GM19025 (cell line): ENCODE results near the gene SDK2.

Experiments
- ATAC-seq: cut with Tn5 transposase; IDR thresholded peaks from one replicate; pipeline ENCODE4 v1.9.1; 2021; ENCODE audit warnings: mild to moderate bottlenecking, low read depth, moderate library complexity; ENCODE audit not compliant: unreplicated experiment

Gene SDK2

DNA sequence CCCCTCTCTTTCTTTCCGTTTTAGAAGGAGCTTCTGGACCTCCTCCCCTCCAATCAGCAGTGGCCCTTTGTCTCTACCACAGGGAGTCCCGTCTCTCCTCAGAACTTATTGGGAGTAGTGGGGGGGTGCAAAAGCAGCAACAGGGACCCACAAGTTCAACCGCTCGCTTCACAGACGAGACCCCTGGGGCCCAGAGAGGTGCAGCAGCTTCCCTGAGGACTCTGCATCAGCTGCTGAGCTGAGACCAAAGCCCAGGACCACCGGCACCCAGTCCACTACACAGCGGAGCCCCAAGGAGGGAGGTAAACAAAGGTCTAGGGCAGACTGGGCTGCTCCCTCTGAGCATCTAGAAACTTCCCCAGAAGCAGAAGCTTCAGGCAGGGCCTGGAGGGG, 123.9 kb downstream of the SDK2 start:
- no peak for ATAC-seq

DNA sequence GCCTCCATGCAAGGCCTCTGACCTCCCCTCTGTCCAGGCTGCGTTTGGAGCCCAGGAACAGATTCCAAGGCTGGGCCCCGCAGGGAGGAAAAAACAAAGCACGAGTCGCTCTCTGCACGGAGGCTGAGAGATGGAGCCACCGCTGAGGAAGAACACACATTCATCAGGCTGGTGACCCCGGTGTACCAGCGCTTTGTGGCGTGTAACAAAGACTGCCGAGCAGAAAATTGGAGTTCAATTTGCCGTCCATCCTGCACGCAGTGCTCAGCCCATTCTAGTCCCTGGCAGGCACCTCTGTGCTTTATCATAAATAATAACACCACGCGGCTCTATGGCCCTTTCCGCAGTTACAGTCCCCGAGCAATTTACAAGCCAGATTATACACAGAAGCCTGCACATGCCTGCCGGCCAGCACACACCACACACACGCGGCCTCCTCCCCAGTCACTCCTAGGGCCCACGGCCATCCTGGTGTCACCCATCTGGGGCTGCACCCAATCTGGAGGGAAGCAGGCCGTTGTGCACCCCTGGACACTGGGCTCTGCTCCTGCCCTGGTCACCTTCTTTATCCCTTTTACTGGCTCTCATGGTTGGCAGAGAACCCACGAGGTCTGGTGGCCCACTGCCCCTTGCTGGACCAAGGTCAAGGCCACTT, 124.4 kb downstream of the SDK2 start:
- ATAC-seq = no peak

DNA sequence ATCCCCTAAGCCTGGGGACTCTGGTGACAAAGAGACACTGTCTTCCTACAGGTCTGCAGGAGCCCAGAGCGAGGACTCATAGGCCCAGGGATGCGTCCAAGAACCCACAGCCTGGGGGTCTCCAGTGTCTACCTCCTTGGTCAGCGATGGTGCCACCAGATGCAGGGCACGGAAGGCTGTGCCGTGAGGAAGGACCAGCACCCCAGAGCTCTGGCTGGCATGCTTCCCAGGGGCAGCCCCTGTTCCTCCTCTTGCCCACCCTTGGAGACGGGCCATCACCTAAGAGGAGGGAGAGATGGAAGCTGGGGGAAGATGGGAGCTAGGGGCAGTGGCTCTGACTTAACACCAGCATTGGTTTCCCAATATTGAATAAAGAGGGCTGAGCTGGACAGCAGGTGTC, 125.2 kb downstream of the SDK2 start:
- no peak for ATAC-seq

DNA sequence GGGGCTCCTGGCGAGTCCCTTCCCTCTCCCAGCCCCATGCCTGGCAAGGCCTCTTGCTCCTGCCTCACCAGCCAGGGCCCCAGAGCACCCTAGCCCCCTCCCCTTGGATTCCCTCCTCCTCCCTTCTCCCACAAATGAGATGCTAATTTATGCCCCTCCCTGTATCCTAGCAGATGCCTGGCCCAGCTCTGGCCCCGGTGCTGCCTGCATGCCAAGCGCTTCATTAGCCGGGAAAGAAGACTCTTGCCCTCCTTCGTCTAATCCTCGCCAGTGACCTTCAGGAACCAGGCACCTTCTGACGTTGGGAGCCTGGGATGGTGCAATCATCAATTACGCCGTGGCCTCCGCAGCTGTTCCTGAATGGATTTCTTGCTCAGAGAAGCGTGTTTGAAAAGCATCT, 127.8 kb downstream of the SDK2 start:
- ATAC-seq = no peak

DNA sequence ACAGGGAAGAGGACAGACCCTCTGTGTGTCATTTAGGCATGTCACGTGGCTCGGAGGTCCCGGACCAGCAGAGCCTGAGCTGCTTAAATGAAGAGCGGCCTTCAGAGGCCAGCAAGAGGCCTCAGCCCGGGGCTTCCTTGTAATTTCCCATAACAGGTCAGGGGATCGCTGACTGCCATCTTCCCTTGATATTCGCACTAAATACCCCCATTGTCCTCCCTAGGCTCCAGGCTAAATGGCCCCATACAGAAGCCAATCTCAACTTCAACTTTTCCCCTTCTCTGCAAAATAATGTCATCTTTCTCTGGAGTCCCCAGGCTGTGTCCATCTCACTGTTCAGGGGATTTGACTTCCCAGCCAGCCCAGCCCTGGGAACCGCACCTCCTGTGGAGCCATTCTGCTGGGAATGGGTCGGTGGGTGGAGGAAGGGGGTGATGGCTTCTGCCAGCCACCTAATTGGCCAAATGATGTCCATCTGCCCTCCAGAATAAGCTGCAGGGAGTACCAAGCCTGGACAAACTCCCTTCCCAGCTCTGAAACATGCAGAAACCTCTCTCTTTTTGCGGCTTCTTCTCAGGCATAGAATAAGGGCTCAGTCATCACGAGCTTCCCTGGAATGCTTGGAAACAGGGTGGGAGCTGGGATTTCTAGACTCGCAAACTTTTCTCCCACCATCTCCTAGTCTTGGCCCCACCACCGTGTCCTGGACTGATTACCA, 129.9 kb downstream of the SDK2 start:
- no peak for ATAC-seq

DNA sequence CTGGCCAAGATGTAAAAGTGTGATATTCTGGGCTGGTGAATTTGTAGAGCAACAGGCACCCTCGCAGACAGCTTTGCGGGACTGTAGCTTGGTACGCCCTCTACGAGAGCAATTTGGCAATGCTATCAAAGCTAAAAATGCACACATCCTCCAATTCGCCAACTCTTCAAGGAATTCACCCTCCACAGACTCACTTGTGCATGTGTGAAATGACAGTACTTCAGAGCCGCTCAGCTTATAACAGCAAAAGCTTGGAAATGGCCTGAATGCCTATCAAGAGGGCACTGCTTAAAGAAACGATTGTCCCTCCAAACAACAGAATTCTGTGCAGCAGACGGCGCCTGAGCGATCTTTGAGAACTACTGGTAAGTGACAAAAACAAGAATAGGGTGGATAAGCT, 130.8 kb downstream of the SDK2 start:
- no peak for ATAC-seq

DNA sequence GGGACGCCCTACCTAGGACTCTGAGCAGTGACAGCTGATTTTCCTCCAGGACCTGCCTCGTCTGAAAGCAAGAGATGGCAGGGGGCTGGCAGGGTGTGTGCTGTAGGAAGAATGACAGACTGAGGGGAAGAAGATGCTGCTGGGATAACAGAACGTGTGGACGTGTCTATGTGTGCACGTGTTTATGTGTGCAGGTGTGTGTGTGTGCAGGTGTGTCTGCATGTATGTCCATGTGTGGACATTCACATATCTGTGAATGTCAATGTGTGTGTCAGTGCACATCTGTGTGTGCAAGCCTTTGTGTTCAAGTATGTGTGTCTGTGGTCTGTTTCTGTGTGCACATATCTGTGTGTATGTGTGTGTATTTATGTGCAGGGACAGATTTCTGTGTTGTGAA, 132.5 kb downstream of the SDK2 start:
- no peak for ATAC-seq

DNA sequence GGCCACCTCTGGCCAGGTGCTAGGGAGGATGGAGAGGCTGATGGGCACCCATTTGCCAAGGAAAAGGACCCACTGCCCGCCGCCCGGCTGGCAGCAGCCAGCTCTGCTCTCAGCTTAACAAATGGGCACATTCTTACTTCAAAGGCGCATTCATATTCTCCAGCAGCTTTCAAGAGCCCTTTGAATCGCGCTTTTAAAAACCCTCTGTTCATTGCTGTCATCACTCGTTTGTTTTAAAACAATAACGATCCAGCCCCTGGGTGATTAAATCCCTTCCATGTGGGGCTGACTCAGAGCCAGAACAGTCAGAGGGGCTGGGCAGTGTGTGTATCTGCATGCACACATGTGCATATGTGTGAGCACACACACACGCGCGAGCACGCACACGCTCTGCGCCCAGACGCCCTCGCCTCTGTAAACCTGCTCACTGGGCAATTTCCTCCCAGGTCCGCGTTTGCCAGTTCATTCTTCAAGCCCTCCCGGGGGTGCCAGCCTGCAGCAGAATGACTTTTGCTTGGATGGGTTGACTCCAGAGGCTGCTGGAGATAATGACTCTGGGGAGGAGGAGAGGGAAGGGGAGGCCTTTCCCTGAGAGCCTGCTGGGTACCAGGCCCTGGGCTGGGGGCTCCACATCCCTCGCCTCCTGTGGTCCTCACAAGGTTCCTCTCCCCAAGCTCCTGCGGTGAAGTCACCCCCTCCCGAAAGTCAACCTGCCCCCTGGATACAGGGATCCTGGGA, 133.1 kb downstream of the SDK2 start:
- ATAC-seq = no peak

DNA sequence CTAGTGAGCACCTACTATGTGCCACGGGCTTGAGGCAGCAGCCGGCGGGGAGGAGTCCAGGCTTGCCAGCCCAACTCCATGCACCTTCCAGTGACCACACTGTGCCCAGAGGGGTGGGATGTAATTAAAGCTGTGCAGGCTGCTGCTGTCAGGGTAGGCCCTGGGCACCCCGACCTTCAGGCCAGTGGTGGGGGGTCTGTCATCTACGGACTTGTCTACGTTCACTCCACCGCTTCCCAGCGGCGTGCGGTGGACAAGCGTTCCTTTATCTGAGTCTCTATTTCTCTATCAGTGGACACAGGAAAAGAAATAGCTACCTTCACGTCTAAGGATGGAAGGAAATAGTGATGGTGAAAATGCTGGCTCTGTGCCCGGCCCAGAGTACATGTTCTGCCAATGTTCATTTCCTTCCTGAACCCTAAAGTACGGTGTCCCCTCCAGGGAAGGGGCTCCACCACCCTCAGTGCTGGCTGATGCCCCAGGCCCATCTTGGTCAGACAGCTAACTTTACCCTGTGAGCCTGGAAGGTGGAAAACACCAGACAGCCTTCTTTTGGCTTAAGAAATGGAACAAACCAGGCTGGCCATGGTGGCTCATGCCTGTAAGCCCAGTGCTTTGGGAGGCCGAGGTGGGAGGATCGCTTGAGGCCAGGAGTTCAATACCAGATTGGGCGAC, 135.2 kb downstream of the SDK2 start:
- ATAC-seq = no peak

DNA sequence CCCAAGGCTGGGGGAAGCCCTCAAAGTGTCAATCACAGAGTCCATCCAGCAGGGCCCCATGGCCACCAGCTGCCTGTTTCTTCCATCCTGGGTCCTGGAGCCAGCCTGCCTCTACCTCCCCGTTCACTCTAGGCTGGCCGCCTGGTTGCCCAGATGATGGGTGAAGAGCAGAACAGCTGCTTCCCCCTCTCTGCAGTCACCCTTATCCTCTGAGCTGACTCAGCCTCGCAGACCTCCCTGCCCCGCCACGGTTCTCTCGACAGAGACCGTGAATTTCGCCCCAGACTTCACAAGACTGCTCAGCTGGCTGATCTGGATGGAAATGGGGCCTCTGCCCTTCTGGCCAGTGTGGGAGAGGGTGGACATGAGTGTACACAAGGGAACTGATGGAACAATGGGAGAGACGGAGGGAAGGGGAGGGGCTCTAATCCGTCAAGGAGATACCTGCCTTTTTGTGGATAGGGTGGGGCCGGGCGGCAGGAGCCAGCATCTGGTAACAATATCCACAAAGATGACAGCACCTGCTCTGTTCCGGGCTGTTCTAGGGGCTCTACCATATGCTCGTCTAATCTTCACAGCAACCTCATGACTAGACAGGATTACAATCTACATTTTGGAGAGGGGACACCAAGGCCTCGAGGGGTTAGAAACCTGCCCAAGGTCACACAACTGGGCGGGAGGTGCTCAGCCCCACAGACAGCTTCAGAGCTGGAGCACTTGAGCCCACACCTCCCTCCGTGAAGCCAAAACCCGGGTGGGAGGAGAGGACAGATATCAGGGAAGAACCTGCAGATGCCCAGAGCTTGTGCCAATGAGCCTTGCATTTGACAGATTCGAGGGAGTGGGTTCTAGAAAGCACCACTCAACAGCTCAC, 136.0 kb downstream of the SDK2 start:
- ATAC-seq = no peak

DNA sequence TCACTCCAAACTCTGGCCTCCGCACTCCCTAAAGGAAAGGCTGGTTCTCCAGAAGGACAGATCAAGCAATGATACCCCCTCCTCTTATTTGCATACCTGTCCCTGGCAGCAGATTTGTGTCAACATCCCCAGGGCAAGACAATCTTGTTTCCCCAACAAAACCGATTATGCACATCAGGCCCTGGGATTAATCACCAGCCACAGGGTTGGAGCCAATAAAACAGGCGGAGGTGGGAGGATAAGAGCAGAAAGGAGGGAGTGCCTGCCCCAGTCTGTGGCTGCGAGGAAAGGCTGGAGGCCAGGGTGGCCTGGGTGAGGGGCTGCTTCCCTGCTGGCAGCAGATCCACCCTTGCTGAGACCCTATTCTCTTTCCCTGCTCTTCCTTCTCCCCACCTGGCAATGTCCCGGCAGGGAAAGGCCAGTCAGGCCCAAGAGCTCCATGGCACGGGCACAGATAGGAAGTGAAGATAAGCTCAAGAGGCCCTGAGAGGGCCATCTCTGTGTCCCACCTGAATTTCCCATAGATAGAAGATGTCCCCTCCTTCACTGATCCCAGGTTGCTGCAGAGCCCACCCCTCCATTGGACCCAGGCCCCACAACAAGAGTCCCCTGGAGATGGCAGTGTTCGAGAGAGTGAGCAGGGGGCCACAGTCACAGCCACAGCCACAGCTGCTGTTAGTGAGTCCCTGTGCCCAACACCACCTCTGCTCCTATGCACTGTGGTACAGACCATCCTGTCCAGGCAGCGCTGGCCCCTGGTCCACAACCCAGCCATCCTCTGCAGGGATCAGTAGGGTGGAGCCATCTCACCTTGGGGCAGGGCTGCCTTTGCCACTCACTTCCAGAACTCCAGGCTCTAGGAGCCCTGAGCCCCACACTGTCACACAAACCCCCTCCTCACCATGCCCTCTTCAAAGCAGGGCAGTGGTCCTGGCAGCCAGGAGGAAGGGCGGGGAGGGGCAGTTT, 137.5 kb downstream of the SDK2 start:
- no peak for ATAC-seq

DNA sequence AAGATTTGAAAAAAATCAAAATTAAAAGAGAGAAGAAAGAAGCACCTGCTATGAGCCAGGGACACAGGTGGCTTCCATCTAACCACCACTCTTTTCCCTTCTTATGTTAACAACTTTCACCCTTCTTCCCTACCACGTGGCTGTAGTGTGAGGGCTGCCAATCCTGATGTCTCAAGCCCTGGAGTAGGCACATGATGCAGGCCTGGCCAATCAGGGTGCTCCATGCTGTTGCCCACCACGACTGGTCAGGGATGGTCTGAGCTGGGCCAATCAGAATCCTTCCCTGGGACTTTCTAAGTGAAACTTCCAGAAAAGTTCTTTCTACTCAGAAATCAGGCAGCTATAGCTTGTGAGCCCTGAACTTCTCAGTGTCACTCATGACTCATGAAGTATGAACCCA, 140.7 kb downstream of the SDK2 start:
- no peak for ATAC-seq

DNA sequence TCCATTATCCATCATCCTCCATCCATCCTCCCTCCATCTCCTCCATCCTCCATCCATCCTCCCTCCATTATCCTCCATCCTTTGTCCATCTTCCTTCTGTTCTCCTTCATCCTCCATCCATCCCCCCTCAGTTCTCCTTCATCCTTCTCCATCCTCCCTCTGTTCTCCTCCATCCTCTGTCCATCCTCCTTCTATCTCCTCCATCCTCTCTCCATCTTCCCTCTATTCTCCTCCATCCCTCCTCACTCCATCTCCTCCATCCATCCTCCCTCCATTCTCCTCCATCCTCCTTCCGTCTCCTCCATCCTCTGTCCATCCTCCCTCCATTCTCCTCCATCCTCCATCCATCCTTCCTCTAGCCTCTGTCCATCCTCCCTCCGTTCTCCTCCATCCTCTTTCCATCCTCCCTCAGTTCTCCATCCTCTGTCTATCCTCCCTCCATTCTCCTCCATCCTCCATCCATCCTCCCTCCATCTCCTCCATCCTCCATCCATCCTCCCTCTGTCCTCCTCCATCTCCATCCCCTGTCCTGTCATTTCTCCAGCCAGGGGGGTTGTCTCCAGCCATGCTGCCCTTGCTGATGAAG, 143.7 kb downstream of the SDK2 start:
- no peak for ATAC-seq

DNA sequence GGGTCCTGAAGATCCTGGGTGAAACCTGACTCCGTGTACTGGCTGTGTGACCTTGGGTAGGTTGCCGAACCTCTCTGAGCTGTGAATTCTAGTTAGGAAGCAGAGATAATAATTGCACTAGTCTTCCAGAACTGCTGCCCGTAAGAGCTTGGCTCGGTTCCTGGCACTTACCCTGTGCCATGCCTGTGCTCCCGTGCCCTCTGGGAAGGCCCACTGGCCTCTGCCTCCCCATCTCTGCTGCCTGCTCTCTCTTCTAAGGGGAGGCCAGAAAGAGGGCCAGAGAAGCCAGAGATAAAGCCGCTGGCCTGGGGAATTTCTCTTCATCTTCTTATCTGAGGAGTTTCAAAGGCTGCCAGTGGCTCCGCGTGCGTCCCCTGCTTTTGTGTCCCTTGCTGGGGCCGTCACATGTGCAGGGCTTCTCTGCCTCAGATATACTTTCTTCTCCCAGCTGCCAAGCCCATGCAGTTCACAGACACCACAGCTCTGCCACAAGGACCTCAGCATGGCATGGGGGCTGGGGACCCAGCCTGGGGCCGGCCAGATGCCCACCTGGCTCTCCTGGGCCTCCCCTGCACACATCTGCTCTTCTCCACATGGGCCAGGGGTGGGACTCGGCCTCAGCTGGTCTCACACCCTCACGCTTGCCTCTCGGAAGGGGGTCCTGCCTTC, 145.2 kb downstream of the SDK2 start:
- ATAC-seq = no peak

DNA sequence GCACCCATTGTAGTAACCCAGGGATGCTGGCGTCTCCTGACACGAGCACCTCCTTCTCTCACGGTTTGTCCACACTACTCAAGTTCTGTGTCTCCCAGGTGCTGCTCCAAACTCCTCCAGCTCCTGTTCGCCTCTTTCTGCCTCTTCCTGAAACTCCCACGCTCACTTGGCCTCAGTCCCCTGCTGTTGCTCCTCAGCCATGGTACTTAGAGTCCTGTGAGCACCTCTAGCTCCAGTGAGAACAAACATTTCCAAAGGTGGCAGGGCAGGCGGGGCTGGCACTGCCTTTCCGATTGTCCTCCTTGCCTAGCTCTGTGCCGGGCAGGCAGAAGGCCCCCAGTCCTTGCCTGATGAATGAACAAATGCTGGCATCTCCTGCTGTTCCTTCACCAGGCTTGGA, 146.1 kb downstream of the SDK2 start:
- no peak for ATAC-seq

DNA sequence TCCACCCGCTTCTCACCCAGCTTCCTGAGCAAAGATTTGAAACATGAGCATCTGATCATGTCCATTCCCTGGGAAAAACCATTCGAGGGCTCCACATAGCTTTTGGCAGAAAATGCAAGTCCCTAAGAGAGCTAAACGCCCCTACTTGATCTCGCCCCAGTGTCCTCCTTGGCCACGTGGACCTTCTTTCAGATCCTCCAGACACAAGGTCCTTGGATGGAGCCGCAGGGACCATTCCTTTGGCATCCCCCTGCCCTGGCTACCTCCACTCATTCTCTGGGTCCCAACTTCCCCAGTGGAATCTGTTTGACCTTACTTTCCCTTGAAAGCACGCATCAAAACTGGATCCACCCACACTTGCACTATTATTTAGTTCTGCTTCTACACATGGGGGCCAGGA, 146.5 kb downstream of the SDK2 start:
- no peak for ATAC-seq

DNA sequence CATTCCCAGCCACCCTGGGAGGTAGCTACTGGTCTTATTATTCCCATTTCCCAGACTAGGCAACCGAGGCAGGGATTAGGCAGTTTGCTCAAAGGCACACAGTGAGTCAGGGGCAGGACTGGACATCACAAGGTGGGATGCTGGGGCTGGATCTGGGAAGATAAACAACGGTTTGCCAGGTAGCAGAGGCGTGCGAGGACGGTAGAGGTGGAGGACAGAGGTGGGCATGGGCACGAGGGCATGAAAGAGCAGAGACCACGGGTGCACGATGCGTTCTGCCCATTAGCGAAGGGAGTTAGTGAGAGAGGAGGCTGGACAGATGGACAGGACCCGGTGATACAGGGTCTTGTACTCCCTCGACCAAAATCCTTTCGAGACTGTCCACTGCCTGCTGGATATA, 148.0 kb downstream of the SDK2 start:
- ATAC-seq = no peak

DNA sequence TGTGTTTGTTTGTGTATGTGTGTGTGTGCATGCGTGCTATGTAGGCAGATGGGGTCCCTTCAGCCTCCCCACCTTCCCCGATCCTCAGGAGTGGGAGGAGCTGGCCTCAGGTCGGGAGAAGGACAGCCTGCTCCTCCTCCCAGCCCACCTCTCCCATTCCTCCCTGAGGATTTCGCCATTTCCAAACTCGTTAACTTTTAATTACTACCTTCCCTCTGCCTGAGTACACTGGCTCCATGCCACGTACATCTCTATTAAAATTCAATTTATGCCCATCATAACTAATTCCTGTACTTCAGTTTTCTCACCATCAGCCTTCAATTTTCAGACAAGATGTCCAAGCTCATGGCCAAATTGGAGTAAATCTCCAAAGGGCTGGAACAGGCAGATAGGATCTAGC, 148.6 kb downstream of the SDK2 start:
- ATAC-seq = no peak
